SK-N-SH treated with all-trans-retinoic acid at 6 μM for 48 hours (cell line): Measurements from ENCODE around the gene NPC1L1.
A peak's percentile ranks its signal among the peaks of the same experiment; 100 is the strongest.

ENCODE experiments used
- ATAC-seq: fragments of 200-7000 bp; cut with Tn5 transposase; 3 replicates; pipeline ENCODE4 v1.9.1; 2020; ENCODE audit warnings: mild to moderate bottlenecking, moderate library complexity
- ARNTL ChIP-seq: fragments of 450-650 bp; formaldehyde crosslinking; IDR thresholded peaks from 2 replicates; pipeline ENCODE4 v1.5.0; 2020; ENCODE audit warnings: low read depth, mild to moderate bottlenecking, moderate library complexity, borderline replicate concordance
- BACH2 ChIP-seq: fragments of 250-450 bp; sonication (Bioruptor Pico); IDR thresholded peaks from 2 replicates; pipeline ENCODE4 v1.9.0; 2021; ENCODE audit warnings: mild to moderate bottlenecking, borderline replicate concordance
- CSDC2 ChIP-seq: fragments of 250-450 bp; sonication (Bioruptor Pico); IDR thresholded peaks from 2 replicates; pipeline ENCODE4 v1.5.0; 2020; ENCODE audit warnings: mild to moderate bottlenecking, moderate library complexity
- CSRNP3 ChIP-seq: fragments of 250-450 bp; sonication (Bioruptor Pico); IDR thresholded peaks from 2 replicates; pipeline ENCODE4 v1.5.1; 2021; ENCODE audit warnings: mild to moderate bottlenecking, moderate library complexity
- ESRRG ChIP-seq: fragments of 250-450 bp; sonication (Bioruptor Pico); IDR thresholded peaks from 2 replicates; pipeline ENCODE4 v1.6.1; 2021; ENCODE audit warnings: mild to moderate bottlenecking
- GLIS3 ChIP-seq: fragments of 250-450 bp; sonication (Bioruptor Pico); IDR thresholded peaks from 2 replicates; pipeline ENCODE4 v1.5.0; 2020; ENCODE audit warnings: mild to moderate bottlenecking, moderate library complexity
- ISL1 ChIP-seq: fragments of 250-450 bp; sonication (Bioruptor Pico); IDR thresholded peaks from 2 replicates; pipeline ENCODE4 v2.1.2; 2022; ENCODE audit warnings: mild to moderate bottlenecking, moderate library complexity
- OSR1 ChIP-seq: fragments of 250-450 bp; sonication (Bioruptor Pico); IDR thresholded peaks from 2 replicates; pipeline ENCODE4 v1.8.0; 2022; ENCODE audit warnings: moderate library complexity, mild to moderate bottlenecking, inconsistent platforms
- POU6F1 ChIP-seq: fragments of 250-450 bp; sonication (Bioruptor Pico); IDR thresholded peaks from 2 replicates; pipeline ENCODE4 v1.8.0; 2021; ENCODE audit warnings: low read depth, mild to moderate bottlenecking, moderate library complexity, borderline replicate concordance
- PPARA ChIP-seq: fragments of 250-450 bp; sonication (Bioruptor Pico); IDR thresholded peaks from 2 replicates; pipeline ENCODE4 v1.5.0; 2020; ENCODE audit warnings: mild to moderate bottlenecking, borderline replicate concordance
- RARB ChIP-seq: fragments of 250-450 bp; sonication (Bioruptor Pico); IDR thresholded peaks from 2 replicates; pipeline ENCODE4 v1.8.0; 2021; ENCODE audit warnings: mild to moderate bottlenecking, moderate library complexity
- SNAI2 ChIP-seq: fragments of 250-450 bp; sonication (Bioruptor Pico); IDR thresholded peaks from 2 replicates; pipeline ENCODE4 v1.5.0; 2020; ENCODE audit warnings: mild to moderate bottlenecking, moderate library complexity
- TCF4 ChIP-seq: fragments of 250-450 bp; sonication (Bioruptor Pico); IDR thresholded peaks from 2 replicates; pipeline ENCODE4 v1.8.0; 2021; ENCODE audit warnings: mild to moderate bottlenecking, moderate library complexity, borderline replicate concordance
- TOX ChIP-seq: fragments of 250-450 bp; sonication (Bioruptor Pico); IDR thresholded peaks from 2 replicates; pipeline ENCODE4 v1.8.0; 2021; ENCODE audit warnings: mild to moderate bottlenecking, moderate library complexity, borderline replicate concordance
- ZC3H10 ChIP-seq: fragments of 250-450 bp; sonication (Bioruptor Pico); IDR thresholded peaks from 2 replicates; pipeline ENCODE4 v1.5.1; 2021; ENCODE audit warnings: mild to moderate bottlenecking, moderate library complexity
- ZFP3 ChIP-seq: fragments of 250-450 bp; sonication (Bioruptor Pico); IDR thresholded peaks from 2 replicates; pipeline ENCODE4 v1.5.0; 2020; ENCODE audit warnings: mild to moderate bottlenecking, moderate library complexity
- ZFP30 ChIP-seq: fragments of 450-650 bp; formaldehyde crosslinking; IDR thresholded peaks from 2 replicates; pipeline ENCODE4 v1.5.0; 2022; ENCODE audit warnings: mild to moderate bottlenecking, moderate library complexity
- ZNF565 ChIP-seq: fragments of 450-650 bp; formaldehyde crosslinking; conservative IDR thresholded peaks from 2 replicates; pipeline ENCODE4 v1.5.0; 2020; ENCODE audit warnings: low read depth, mild to moderate bottlenecking, moderate library complexity
- ZNF70 ChIP-seq: fragments of 450-650 bp; formaldehyde crosslinking; IDR thresholded peaks from 2 replicates; pipeline ENCODE4 v1.5.0; 2020; ENCODE audit warnings: mild to moderate bottlenecking, moderate library complexity
- ZNF8 ChIP-seq: fragments of 450-650 bp; formaldehyde crosslinking; IDR thresholded peaks from 2 replicates; pipeline ENCODE4 v1.5.0; 2020; ENCODE audit warnings: mild to moderate bottlenecking, moderate library complexity
- TF ChIP-seq, protein P1 (sequence below): fragments of 250-450 bp; sonication (Bioruptor Pico); IDR thresholded peaks from 2 replicates; pipeline ENCODE4 v1.8.0; 2020; ENCODE audit warnings: mild to moderate bottlenecking, moderate library complexity, borderline replicate concordance
- TF ChIP-seq, protein P2 (sequence below): fragments of 250-450 bp; sonication (Bioruptor Pico); IDR thresholded peaks from 2 replicates; pipeline ENCODE4 v1.5.1; 2020; ENCODE audit warnings: low read depth, mild to moderate bottlenecking, moderate library complexity
- TF ChIP-seq, protein P3 (sequence below): fragments of 250-450 bp; sonication (Bioruptor Pico); IDR thresholded peaks from 2 replicates; pipeline ENCODE4 v1.5.0; 2020; ENCODE audit warnings: mild to moderate bottlenecking, moderate library complexity

The NPC1L1 gene

GRCh38 chr7:44490351-44491200, 50.6 kb downstream of the NPC1L1 start, which contains the start of gene NUDCD3:
Gene NUDCD3, minus strand, starts transcription at chr7:44490658. Its CDS starts 58 bp downstream, at chr7:44490600.
- TF ChIP-seq POU6F1 (CRISPR knock-in tag): peak; percentile 96
- peak; percentile 92; the same call in 1 of the 2 replicates for TF ChIP-seq CSDC2
- no peak for TF ChIP-seq OSR1
- no peak for TF ChIP-seq RARB (CRISPR knock-in tag)
- no peak for TF ChIP-seq ISL1 (CRISPR knock-in tag)
- TF ChIP-seq TOX (CRISPR knock-in tag): 0 out of 2 replicates have a peak, but pooled peaks have one; percentile 6
- TF ChIP-seq PPARA (CRISPR knock-in tag): no peak
- peak; percentile 65; the same call in 1 of the 2 replicates for TF ChIP-seq ZNF8 (CRISPR knock-in tag)
- TF ChIP-seq TCF4: 0 out of 2 replicates have a peak, but pooled peaks have one; percentile 8
- 0 out of 2 replicates have a peak, but pooled peaks have one; percentile 67 for TF ChIP-seq BACH2 (CRISPR knock-in tag)
- TF ChIP-seq, protein P1, sequence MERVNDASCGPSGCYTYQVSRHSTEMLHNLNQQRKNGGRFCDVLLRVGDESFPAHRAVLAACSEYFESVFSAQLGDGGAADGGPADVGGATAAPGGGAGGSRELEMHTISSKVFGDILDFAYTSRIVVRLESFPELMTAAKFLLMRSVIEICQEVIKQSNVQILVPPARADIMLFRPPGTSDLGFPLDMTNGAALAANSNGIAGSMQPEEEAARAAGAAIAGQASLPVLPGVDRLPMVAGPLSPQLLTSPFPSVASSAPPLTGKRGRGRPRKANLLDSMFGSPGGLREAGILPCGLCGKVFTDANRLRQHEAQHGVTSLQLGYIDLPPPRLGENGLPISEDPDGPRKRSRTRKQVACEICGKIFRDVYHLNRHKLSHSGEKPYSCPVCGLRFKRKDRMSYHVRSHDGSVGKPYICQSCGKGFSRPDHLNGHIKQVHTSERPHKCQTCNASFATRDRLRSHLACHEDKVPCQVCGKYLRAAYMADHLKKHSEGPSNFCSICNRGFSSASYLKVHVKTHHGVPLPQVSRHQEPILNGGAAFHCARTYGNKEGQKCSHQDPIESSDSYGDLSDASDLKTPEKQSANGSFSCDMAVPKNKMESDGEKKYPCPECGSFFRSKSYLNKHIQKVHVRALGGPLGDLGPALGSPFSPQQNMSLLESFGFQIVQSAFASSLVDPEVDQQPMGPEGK (CRISPR knock-in tag): peak; percentile 71; the same call in 1 of the 2 replicates
- no peak for TF ChIP-seq ESRRG (CRISPR knock-in tag)
- TF ChIP-seq ZFP3 (CRISPR knock-in tag): peak; percentile 88
- peak; percentile 95 for TF ChIP-seq ARNTL (CRISPR knock-in tag)
- TF ChIP-seq ZNF565 (CRISPR knock-in tag): no peak
- no peak for TF ChIP-seq CSRNP3 (CRISPR knock-in tag)
- peak; percentile 26; the same call in 1 of the 2 replicates for TF ChIP-seq ZFP30 (CRISPR knock-in tag)
- no peak for TF ChIP-seq SNAI2 (CRISPR knock-in tag)
- no peak for TF ChIP-seq ZNF70 (CRISPR knock-in tag)
- TF ChIP-seq, protein P2, sequence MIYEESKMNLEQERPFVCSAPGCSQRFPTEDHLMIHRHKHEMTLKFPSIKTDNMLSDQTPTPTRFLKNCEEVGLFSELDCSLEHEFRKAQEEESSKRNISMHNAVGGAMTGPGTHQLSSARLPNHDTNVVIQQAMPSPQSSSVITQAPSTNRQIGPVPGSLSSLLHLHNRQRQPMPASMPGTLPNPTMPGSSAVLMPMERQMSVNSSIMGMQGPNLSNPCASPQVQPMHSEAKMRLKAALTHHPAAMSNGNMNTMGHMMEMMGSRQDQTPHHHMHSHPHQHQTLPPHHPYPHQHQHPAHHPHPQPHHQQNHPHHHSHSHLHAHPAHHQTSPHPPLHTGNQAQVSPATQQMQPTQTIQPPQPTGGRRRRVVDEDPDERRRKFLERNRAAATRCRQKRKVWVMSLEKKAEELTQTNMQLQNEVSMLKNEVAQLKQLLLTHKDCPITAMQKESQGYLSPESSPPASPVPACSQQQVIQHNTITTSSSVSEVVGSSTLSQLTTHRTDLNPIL (CRISPR knock-in tag): no peak
- peak; percentile 60; the same call in 1 of the 2 replicates for TF ChIP-seq GLIS3 (CRISPR knock-in tag)
- TF ChIP-seq ZC3H10 (CRISPR knock-in tag): no peak
- TF ChIP-seq, protein P3, sequence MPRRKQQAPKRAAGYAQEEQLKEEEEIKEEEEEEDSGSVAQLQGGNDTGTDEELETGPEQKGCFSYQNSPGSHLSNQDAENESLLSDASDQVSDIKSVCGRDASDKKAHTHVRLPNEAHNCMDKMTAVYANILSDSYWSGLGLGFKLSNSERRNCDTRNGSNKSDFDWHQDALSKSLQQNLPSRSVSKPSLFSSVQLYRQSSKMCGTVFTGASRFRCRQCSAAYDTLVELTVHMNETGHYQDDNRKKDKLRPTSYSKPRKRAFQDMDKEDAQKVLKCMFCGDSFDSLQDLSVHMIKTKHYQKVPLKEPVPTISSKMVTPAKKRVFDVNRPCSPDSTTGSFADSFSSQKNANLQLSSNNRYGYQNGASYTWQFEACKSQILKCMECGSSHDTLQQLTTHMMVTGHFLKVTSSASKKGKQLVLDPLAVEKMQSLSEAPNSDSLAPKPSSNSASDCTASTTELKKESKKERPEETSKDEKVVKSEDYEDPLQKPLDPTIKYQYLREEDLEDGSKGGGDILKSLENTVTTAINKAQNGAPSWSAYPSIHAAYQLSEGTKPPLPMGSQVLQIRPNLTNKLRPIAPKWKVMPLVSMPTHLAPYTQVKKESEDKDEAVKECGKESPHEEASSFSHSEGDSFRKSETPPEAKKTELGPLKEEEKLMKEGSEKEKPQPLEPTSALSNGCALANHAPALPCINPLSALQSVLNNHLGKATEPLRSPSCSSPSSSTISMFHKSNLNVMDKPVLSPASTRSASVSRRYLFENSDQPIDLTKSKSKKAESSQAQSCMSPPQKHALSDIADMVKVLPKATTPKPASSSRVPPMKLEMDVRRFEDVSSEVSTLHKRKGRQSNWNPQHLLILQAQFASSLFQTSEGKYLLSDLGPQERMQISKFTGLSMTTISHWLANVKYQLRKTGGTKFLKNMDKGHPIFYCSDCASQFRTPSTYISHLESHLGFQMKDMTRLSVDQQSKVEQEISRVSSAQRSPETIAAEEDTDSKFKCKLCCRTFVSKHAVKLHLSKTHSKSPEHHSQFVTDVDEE (CRISPR knock-in tag): peak; percentile 87
- peak; percentile 98 for ATAC-seq

DNA sequence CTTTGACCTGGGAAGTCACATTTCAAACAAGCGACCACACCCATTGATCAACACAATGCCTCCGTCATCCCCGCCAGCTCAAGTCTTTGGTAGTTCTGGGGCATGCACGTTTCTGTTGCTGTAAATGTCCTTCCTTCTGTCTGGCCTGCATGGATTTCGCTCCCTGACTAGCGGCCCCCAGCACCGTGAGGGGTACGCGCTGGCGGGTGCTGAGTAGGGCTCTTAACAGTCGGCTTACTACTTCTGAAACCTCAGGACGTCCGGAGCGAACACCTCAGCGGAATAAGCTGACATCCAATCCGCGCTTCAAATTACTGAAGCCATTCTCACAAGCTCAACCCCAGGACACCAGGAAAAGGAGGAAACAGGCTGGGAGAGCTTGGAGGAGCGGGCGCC, 51.2 kb downstream of the NPC1L1 start:
- ATAC-seq: peak; percentile 52
- TF ChIP-seq, protein P2 (CRISPR knock-in tag): no peak
- TF ChIP-seq TCF4: no peak
- TF ChIP-seq TOX (CRISPR knock-in tag): no peak
- no peak for TF ChIP-seq ZNF565 (CRISPR knock-in tag)
- no peak for TF ChIP-seq ARNTL (CRISPR knock-in tag)
- TF ChIP-seq BACH2 (CRISPR knock-in tag): no peak
- no peak for TF ChIP-seq ZFP30 (CRISPR knock-in tag)
- TF ChIP-seq POU6F1 (CRISPR knock-in tag): no peak
- TF ChIP-seq SNAI2 (CRISPR knock-in tag): no peak
- TF ChIP-seq ZC3H10 (CRISPR knock-in tag): no peak
- no peak for TF ChIP-seq OSR1
- TF ChIP-seq, all 23 proteins: peak for 0
